ENCODE measurements around the gene KIF26A.

KIF26A gene

GRCh38 chr14:104227806-104228205 lies 89.4 kb downstream of the KIF26A start:
- no peak overlapping the region for H3K27ac ChIP-seq (ENCODE audit: low read length)

GRCh38 chr14:104228221-104228620 lies 89.8 kb downstream of the KIF26A start:
- no peak for TF ChIP-seq CTCF (IDR thresholded peaks at IDR 0.05; ENCODE audit: low read length)
- Histone ChIP-seq H3K4me3 (ENCODE audit: low read length) (no peak overlapping the region), H3K79me2 (ENCODE audit: low read length) (no peaks in the 10 kb centered on the region), H4K20me1 (ENCODE audit: insufficient read depth, low read length) (no peaks in the 10 kb centered on the region), H2AFZ (ENCODE audit: low read length) (no peak overlapping the region), H3K4me1 (ENCODE audit: low read length) (no peaks in the 10 kb centered on the region), H3K36me3 (replicated peaks; ENCODE audit: insufficient read depth, low read length) (no peaks in the 10 kb centered on the region), H3F3A (ENCODE audit: insufficient read depth, low read length) (no peaks in the 10 kb centered on the region), H3K27ac (ENCODE audit: low read length) (no peak overlapping the region), H3K9ac (ENCODE audit: low read length) (no peak overlapping the region), H3K27me3 (replicated peaks; ENCODE audit: insufficient read depth, low read length) (no peaks in the 10 kb centered on the region; the same call in 1 of the 2 replicates), H3K9me3 (replicated peaks; ENCODE audit: insufficient read depth, low read length) (no peaks in the 10 kb centered on the region), H3K9me2 (replicated peaks; ENCODE audit: insufficient read depth, low read length) (no peaks in the 10 kb centered on the region), H3K4me2 (ENCODE audit: low read depth, low read length) (no peak overlapping the region)
- DNase-seq: no peak

More at GRCh38 chr14:104227806-104228205, 89.4 kb downstream of the KIF26A start:
- Histone ChIP-seq H3K36me3 (replicated peaks; ENCODE audit: insufficient read depth, low read length) (no peaks in the 10 kb centered on the region), H3K4me3 (ENCODE audit: low read length) (no peak overlapping the region), H2AFZ (ENCODE audit: low read length) (no peak overlapping the region), H3K4me2 (ENCODE audit: low read depth, low read length) (no peak overlapping the region), H3F3A (ENCODE audit: insufficient read depth, low read length) (no peaks in the 10 kb centered on the region), H3K9ac (ENCODE audit: low read length) (no peak overlapping the region), H3K79me2 (ENCODE audit: low read length) (no peaks in the 10 kb centered on the region), H3K9me2 (replicated peaks; ENCODE audit: insufficient read depth, low read length) (no peaks in the 10 kb centered on the region), H3K4me1 (ENCODE audit: low read length) (no peaks in the 10 kb centered on the region), H3K27me3 (replicated peaks; ENCODE audit: insufficient read depth, low read length) (no peaks in the 10 kb centered on the region; the same call in 1 of the 2 replicates), H4K20me1 (ENCODE audit: insufficient read depth, low read length) (no peaks in the 10 kb centered on the region), H3K9me3 (replicated peaks; ENCODE audit: insufficient read depth, low read length) (no peaks in the 10 kb centered on the region)
- TF ChIP-seq CTCF (IDR thresholded peaks at IDR 0.05; ENCODE audit: low read length): no peak
- no peak for TF ChIP-seq EZH2 (optimal IDR thresholded peaks at IDR 0.05; ENCODE audit: low read depth, low read length)
- TF ChIP-seq EZH2phosphoT487 (IDR thresholded peaks at IDR 0.05; ENCODE audit: low read length): no peak
- no peak for DNase-seq

- no peak overlapping the region for H3K4me2 ChIP-seq (ENCODE audit: low read depth, low read length)
- H3K4me3 ChIP-seq (ENCODE audit: low read length): no peak overlapping the region
- no peak for TF ChIP-seq CTCF (IDR thresholded peaks at IDR 0.05; ENCODE audit: low read length)
- TF ChIP-seq EZH2 (optimal IDR thresholded peaks at IDR 0.05; ENCODE audit: low read depth, low read length): no peak
- TF ChIP-seq EZH2phosphoT487 (IDR thresholded peaks at IDR 0.05; ENCODE audit: low read length): no peak
Measured at GRCh38 chr14:104228716-104229533, 90.5 kb downstream of the KIF26A start.

More at GRCh38 chr14:104228716-104229533, 90.5 kb downstream of the KIF26A start:
- H2AFZ ChIP-seq (ENCODE audit: low read length): no peak overlapping the region
- H3K36me3 ChIP-seq (replicated peaks; ENCODE audit: insufficient read depth, low read length): no peaks in the 10 kb centered on the region
- no peaks in the 10 kb centered on the region for H4K20me1 ChIP-seq (ENCODE audit: insufficient read depth, low read length)
- no peaks in the 10 kb centered on the region for H3K79me2 ChIP-seq (ENCODE audit: low read length)
- H3K9me3 ChIP-seq (replicated peaks; ENCODE audit: insufficient read depth, low read length): no peaks in the 10 kb centered on the region
- no peaks in the 10 kb centered on the region for H3K9me2 ChIP-seq (replicated peaks; ENCODE audit: insufficient read depth, low read length)
- no peaks in the 10 kb centered on the region; the same call in 1 of the 2 replicates for H3K27me3 ChIP-seq (replicated peaks; ENCODE audit: insufficient read depth, low read length)
- no peak overlapping the region for H3K9ac ChIP-seq (ENCODE audit: low read length)
- H3F3A ChIP-seq (ENCODE audit: insufficient read depth, low read length): no peaks in the 10 kb centered on the region
- H3K27ac ChIP-seq (ENCODE audit: low read length): no peak overlapping the region
- H3K4me1 ChIP-seq (ENCODE audit: low read length): no peaks in the 10 kb centered on the region
- DNase-seq: no peak
